HCT116 (cell line): ENCODE results near the gene EOMES.

Experiments used
- ATF3 ChIP-seq: IDR thresholded peaks from 2 replicates; pipeline ENCODE4 v1.6.1; 2012
- CTCF ChIP-seq, 3 experiments: fragments of 200-600 bp in 1 of 3; sonication (generic) in 1 of 3; IDR thresholded peaks in 2 of 3; conservative IDR thresholded peaks in 1 of 3; 2 replicates each; pipeline ENCODE4 v1.5.1; 2012 to 2017; ENCODE audit warnings: low read depth in 2 of 3, low read length in 2 of 3, antibody characterized with exemption in 1 of 3, borderline replicate concordance in 1 of 3, control low read depth in 1 of 3, mild to moderate bottlenecking in 1 of 3, mixed read lengths in 1 of 3, mixed run types in 1 of 3, moderate library complexity in 1 of 3; ENCODE audit not compliant: insufficient read depth in 1 of 3
- REST ChIP-seq: IDR thresholded peaks from 2 replicates; pipeline ENCODE4 v1.6.1; 2012; ENCODE audit warnings: low read depth

GRCh38 chr3:27669591-27669990 is 52.5 kb downstream of the EOMES start:
- TF ChIP-seq CTCF (IDR thresholded peaks at IDR 0.05 in 2 of 3, conservative IDR thresholded peaks at IDR 0.05 in 1 of 3; ENCODE audit: borderline replicate concordance in 1 of 3, insufficient read depth in 1 of 3, low read depth in 2 of 3, low read length in 2 of 3) (no peak), REST (no peak), ATF3 (no peak)
